CD4-positive, alpha-beta T cell (primary cell): ENCODE measurements around the gene SLC2A3. TPM values are rescaled to one million over a fixed set of nuclear protein-coding genes. Genes with fewer than 3 reads are reported as not detected.
"Not testable (repeated sequence)": the region's sequence is repeated elsewhere in the genome, so short reads cannot be mapped to it uniquely, and the experiment has no call there.

Experiments used
- ATAC-seq: fragments of 200-7000 bp; cut with Tn5 transposase; one replicate; pipeline ENCODE4 v1.10.0; 2022; ENCODE audit warnings: mild to moderate bottlenecking; ENCODE audit not compliant: poor library complexity
- CTCF ChIA-PET: fragments of 350-600 bp; sonication (Branson Sonifier 250); formaldehyde crosslinking; loops from one replicate; lab custom pipeline; 2021; ENCODE audit warnings: antibody characterized with exemption, inconsistent platforms; lab: Charles Lee
- POLR2A ChIA-PET: fragments of 350-600 bp; sonication (Branson Sonifier 250); formaldehyde crosslinking; loops from one replicate; lab custom pipeline; 2021; ENCODE audit warnings: antibody characterized with exemption, inconsistent platforms; lab: Charles Lee
- DNase-seq, 14 experiments: peaks; one replicate each; pipeline ENCODE4 v3.0.0-alpha.2; 2013 to 2020; ENCODE audit warnings: mixed read lengths in 2 of 14
- H3K27ac ChIP-seq, 2 donors: one replicate each; pipeline versions ENCODE4 v1.5.1 to v1.7.0; 2013; ENCODE audit warnings: low read length in 2 of 2, low read depth in 1 of 2, mild to moderate bottlenecking in 1 of 2
- H3K27me3 ChIP-seq, 2 experiments: 1 replicate in 1 of 2; 2 replicates in 1 of 2; pipeline versions ENCODE4 v1.6.1 to v1.7.0; 2013; ENCODE audit warnings: low read length in 2 of 2, control low read depth in 1 of 2, mild to moderate bottlenecking in 1 of 2, moderate library complexity in 1 of 2; ENCODE audit not compliant: insufficient read depth in 2 of 2, control insufficient read depth in 1 of 2
- H3K36me3 ChIP-seq: one replicate; pipeline ENCODE4 v1.6.1; 2013; ENCODE audit warnings: low read length, control low read depth; ENCODE audit not compliant: insufficient read depth
- H3K4me1 ChIP-seq: one replicate; pipeline ENCODE4 v1.6.1; 2013; ENCODE audit warnings: low read length, control low read depth; ENCODE audit not compliant: insufficient read depth
- H3K4me3 ChIP-seq: one replicate; pipeline ENCODE4 v1.5.1; 2013; ENCODE audit warnings: mild to moderate bottlenecking, low read length, moderate library complexity
- H3K9me3 ChIP-seq, 2 experiments: 1 replicate in 1 of 2; 2 replicates in 1 of 2; pipeline versions ENCODE4 v1.6.1 to v1.7.0; 2013; ENCODE audit warnings: low read length in 2 of 2, mild to moderate bottlenecking in 2 of 2, control low read depth in 1 of 2, moderate library complexity in 1 of 2; ENCODE audit not compliant: control insufficient read depth in 1 of 2, insufficient read depth in 1 of 2
- H3K27ac Mint-ChIP-seq: one replicate; pipeline ENCODE4 v1.8.0; 2020; ENCODE audit warnings: mixed read lengths
- H3K27me3 Mint-ChIP-seq: one replicate; pipeline ENCODE4 v1.8.0; 2021; ENCODE audit warnings: mixed read lengths
- H3K36me3 Mint-ChIP-seq: one replicate; pipeline ENCODE4 v1.8.0; 2021; ENCODE audit warnings: low read depth, mixed read lengths
- H3K4me1 Mint-ChIP-seq: one replicate; pipeline ENCODE4 v1.8.0; 2021; ENCODE audit warnings: low read depth, mixed read lengths
- H3K4me3 Mint-ChIP-seq: one replicate; pipeline ENCODE4 v1.8.0; 2020; ENCODE audit warnings: mild to moderate bottlenecking, mixed read lengths
- H3K9me3 Mint-ChIP-seq: one replicate; pipeline ENCODE4 v1.8.0; 2020; ENCODE audit warnings: mixed read lengths
- CTCF ChIP-seq: fragments of 200-600 bp; IDR thresholded peaks from one replicate; pipeline ENCODE4 v1.8.0; 2022; ENCODE audit warnings: antibody characterized with exemption, mild to moderate bottlenecking
- intact Hi-C, 2 experiments: fragments of 100-400 bp; cut with DNase I in 1 of 2; cut with micrococcal nuclease in 1 of 2; formaldehyde crosslinking; loops; one replicate each; pipeline versions ENCODE4 v1.15.1 to v1.9.0; 2023 to 2025; cut with DNase I, micrococcal nuclease
- total RNA-seq, 174 experiments: library from RNA in 2 of 174; stranded (reverse) in 2 of 174; gene quantifications; one replicate each; pipeline ENCODE4 v1.2.3 and lab custom pipeline; 2021 to 2026

Gene SLC2A3
- total RNA-seq, 2 experiments from 2014 or later, result 929 to 939 TPM

- Histone ChIP-seq H3K36me3 (no peaks in the 10 kb centered on the region), H3K9me3 (no peaks in the 10 kb centered on the region), H3K27ac (peak overlapping the region in 1 of 2 donors; percentile 40), H3K4me1 (peaks cover 25% of the 10 kb centered on the region), H3K27me3 (no peaks in the 10 kb centered on the region), H3K4me3 (no peak overlapping the region)
- Mint-ChIP-seq H3K36me3 (peaks cover 5% of the 10 kb centered on the region), H3K4me3 (peak overlapping the region; percentile 77), H3K27ac (peak overlapping the region; percentile 92), H3K4me1 (peaks cover 30% of the 10 kb centered on the region), H3K27me3 (no peaks in the 10 kb centered on the region), H3K9me3 (no peaks in the 10 kb centered on the region)
- intact Hi-C loops, result loop anchor here in 1 of 2 experiments (1.0 kb wide), 1 partner anchor 41 kb away; no protein-coding TSS in a partner anchor
- ATAC-seq, result no peak
- ChIA-PET POLR2A (interaction anchor here (1.2 to 5.7 kb wide), 2 partner anchors 38 to 54 kb away, joined by 3 to 125 read pairs; partner anchors contain the start of gene SLC2A3), CTCF (interaction anchor here (0.7 to 2.8 kb wide), 3 partner anchors 18 to 40 kb away, joined by 3 to 11 read pairs (median 3); no protein-coding TSS in a partner anchor)
- DNase-seq, result no peak
- no peak for TF ChIP-seq CTCF
Measured at GRCh38 chr12:7972734-7973456, 36.9 kb upstream of the SLC2A3 start.

GRCh38 chr12:7972269-7972668 lies 36.3 kb upstream of the SLC2A3 start:
- not testable (repeated sequence) for H3K27me3 Mint-ChIP-seq, H3K36me3 Mint-ChIP-seq, H3K4me3 ChIP-seq, H3K36me3 ChIP-seq, H3K9me3 ChIP-seq, DNase-seq, H3K9me3 Mint-ChIP-seq, H3K27me3 ChIP-seq
- ChIA-PET CTCF (interaction anchor here (2.8 to 3.7 kb wide), 2 partner anchors 12 to 39 kb away, joined by 11 to 31 read pairs; no protein-coding TSS in a partner anchor), POLR2A (interaction anchor here (1.2 to 5.7 kb wide), 3 partner anchors 12 to 55 kb away, joined by 3 to 125 read pairs (median 86); partner anchors contain the start of gene SLC2A3)
- H3K4me3 Mint-ChIP-seq, result peak overlapping the region; percentile 62
- peak overlapping the region; percentile 92 for H3K27ac Mint-ChIP-seq
- peaks cover 30% of the 10 kb centered on the region for H3K4me1 Mint-ChIP-seq
- peak; percentile 22 for ATAC-seq
- intact Hi-C loops, result loop anchor here in 1 of 2 experiments (1.0 kb wide), 1 partner anchor 40 kb away; no protein-coding TSS in a partner anchor
- H3K27ac ChIP-seq, result peak overlapping the region in 1 of 2 donors; percentile 40
- H3K4me1 ChIP-seq, result peaks cover 25% of the 10 kb centered on the region

GRCh38 chr12:7971765-7972164 lies 35.8 kb upstream of the SLC2A3 start:
- POLR2A ChIA-PET, result interaction anchor here (1.2 to 5.7 kb wide), 11 partner anchors 11 to 110 kb away, joined by 3 to 125 read pairs (median 7); partner anchors contain the start of genes FOXJ2, NECAP1 and SLC2A3
- not testable (repeated sequence) for H3K36me3 Mint-ChIP-seq, H3K9me3 ChIP-seq, ATAC-seq, H3K9me3 Mint-ChIP-seq, H3K27me3 ChIP-seq, DNase-seq, H3K36me3 ChIP-seq, H3K27me3 Mint-ChIP-seq
- Histone ChIP-seq H3K4me1 (peaks cover 25% of the 10 kb centered on the region), H3K4me3 (peak overlapping the region; percentile 68), H3K27ac (peak overlapping the region; percentile 76 to 87)
- peak overlapping the region; percentile 94 for H3K27ac Mint-ChIP-seq
- CTCF ChIA-PET, result interaction anchor here (2.9 to 3.7 kb wide), 2 partner anchors 11 to 39 kb away, joined by 27 to 31 read pairs; no protein-coding TSS in a partner anchor
- intact Hi-C loops, result loop anchor here (1.0 to 2.0 kb wide), 3 partner anchors 19 to 39 kb away; partner anchors contain the start of gene SLC2A3 (in 1 of the 2)
- peak overlapping the region; percentile 88 for H3K4me3 Mint-ChIP-seq
- peaks cover 30% of the 10 kb centered on the region for H3K4me1 Mint-ChIP-seq
